GM18526 (cell line): ENCODE measurements around the gene ZNF513.

Source experiments
- POLR2A ChIP-seq: IDR thresholded peaks from 3 replicates; pipeline ENCODE4 v1.6.1; 2011; ENCODE audit not compliant: insufficient read length; ENCODE audit errors: extremely low read depth

ZNF513 gene

GRCh38 chr2:27353762-27354596, 26.6 kb downstream of the ZNF513 start:
- no peak for TF ChIP-seq POLR2A

GRCh38 chr2:27351802-27352598, 28.5 kb downstream of the ZNF513 start:
- TF ChIP-seq POLR2A = no peak

GRCh38 chr2:27350106-27350693, 30.3 kb downstream of the ZNF513 start:
- no peak for TF ChIP-seq POLR2A

- TF ChIP-seq POLR2A = no peak
Measured at GRCh38 chr2:27347641-27348040, 32.9 kb downstream of the ZNF513 start.

GRCh38 chr2:27336173-27336572, 44.4 kb downstream of the ZNF513 start:
- no peak for TF ChIP-seq POLR2A

GRCh38 chr2:27335311-27335710, 45.2 kb downstream of the ZNF513 start:
- TF ChIP-seq POLR2A = no peak
